GM19372 (cell line): ENCODE data around the gene NCK1.
"Not testable (repeated sequence)": the region's sequence is repeated elsewhere in the genome, so short reads cannot be mapped to it uniquely, and the experiment has no call there.

Experiments used
- ATAC-seq: cut with Tn5 transposase; IDR thresholded peaks from one replicate; pipeline ENCODE4 v1.9.1; 2021; ENCODE audit warnings: mild to moderate bottlenecking, low read depth, moderate library complexity; ENCODE audit not compliant: unreplicated experiment

Gene NCK1

DNA sequence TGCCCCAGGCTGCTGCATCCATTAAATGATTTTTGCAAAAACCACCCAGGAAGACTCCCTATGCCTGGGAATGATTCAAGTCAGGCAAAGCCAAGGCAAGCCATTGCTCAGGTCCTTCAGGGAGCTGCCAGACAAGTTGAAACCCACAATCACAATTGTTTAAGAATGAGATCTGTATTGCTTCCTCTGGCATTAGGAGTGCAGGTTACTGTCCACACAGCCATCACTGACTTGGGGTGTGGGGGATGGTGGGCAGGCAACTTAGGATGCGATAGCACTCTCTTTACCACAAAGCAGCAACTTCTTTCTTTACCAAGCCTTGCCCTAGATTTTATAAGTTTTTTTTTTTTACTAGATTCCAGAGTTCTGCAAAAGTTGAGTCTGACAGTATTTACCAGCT lies 80.8 kb downstream of the NCK1 start:
- ATAC-seq, result no peak

DNA sequence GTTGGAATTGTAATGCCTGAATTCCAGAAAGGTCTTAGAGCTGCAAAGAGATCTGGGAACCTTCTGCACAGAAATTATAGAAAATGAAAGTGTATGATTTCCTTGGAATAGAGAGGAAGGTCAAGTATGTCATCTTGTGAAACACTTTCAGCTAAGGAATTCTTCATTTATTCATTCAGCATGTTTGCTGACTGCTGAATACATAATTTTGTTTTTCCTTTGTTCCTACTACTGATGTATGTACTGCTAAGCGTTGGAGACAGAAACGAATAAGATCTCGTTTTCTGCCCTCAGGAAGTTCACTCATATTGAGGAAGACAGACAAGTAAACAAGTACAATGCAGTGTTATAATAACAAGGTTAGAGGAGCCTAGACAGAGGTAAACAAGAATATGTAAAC lies 81.4 kb downstream of the NCK1 start:
- no peak for ATAC-seq

DNA sequence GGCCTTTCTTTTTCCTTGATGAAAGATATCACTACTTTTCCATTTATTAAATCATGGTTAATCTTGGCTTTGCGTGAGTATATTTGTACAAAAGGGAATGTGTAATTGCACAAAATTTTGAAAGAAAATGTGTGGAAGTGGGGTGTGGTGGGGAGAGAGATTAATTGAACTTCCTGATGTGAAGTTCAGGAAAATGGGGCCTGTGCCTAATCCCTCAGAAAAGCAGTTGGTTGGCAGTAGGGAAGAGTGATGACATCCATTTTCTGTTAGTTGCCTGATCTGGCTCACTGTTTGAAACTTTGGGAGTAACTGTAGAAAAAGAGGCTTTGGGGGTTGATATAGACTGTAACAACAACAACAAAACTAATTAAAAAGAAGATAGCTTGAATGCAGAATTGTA lies 85.0 kb downstream of the NCK1 start:
- ATAC-seq, result no peak

DNA sequence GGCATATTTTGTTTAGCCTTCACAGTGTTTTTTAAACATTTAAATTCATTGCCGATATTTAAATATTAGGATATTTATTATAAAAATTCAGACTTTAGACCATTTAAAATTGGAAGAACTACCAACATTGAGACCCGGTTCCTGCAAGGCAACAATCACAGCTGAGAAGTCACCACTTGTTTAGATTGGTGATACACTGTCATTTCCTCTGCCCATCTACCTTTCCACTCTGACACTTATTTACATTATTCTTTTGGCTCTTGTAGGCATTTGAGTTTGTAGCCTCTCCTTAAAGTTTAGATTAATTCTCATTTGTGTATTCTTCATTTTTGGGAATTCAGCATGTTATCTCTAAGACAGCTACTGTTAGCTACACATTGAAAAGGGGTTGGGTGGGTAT lies 85.5 kb downstream of the NCK1 start:
- ATAC-seq, result peak; percentile 22

DNA sequence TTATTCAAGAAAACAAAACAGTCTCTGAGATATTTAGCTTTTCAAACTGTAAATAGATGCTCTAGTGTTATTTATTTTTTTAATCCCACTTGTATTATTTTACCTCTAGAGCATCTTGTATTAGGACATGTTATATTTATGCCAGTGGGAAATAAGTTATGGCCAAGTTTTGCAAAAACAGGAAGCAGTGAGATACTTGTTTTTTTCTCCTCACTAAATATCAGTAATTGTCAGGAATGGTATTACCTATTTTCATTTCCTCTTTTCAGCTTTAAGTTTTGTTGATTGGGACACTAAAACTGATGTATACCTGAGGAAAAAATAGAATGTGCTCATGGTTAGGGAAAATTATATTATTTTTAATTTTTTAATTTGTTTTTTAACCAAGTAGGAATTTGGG lies 87.1 kb downstream of the NCK1 start:
- no peak for ATAC-seq

DNA sequence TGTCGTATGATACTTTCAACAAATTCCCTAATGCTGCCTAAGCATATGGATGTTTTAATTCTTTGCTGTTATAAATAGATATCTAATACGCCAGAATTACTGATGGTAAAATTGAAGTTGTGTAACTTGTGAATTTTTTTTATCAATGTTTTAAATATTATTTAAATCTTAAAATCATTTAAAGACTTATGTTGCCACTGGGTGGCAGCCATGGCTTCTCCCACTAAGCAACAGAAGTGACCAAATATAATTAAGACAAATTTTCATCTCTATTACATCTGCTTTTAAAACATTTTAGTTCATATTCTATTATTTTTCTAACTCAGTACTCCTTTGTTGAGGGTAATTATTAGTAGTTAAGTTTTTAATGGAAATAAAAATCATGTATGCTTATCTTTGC lies 87.7 kb downstream of the NCK1 start:
- no peak for ATAC-seq

DNA sequence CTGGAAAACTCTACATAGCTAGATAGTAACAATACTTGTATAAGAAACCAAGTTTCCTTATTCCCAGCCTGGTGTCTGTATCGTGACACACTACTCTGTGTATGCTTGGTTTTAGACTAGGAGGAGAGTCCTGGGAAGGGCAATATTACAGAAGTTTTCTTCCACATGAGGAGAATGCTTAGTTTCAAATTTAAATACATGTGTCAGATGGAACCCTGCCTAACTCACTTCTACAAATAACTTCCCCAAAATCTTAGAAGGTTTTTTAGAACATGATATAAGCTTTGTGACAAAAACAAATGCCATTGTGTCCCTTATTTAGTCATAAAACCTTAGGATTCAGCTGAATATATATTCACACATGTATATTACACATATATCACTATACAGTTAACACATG lies 88.6 kb downstream of the NCK1 start:
- ATAC-seq, result no peak

DNA sequence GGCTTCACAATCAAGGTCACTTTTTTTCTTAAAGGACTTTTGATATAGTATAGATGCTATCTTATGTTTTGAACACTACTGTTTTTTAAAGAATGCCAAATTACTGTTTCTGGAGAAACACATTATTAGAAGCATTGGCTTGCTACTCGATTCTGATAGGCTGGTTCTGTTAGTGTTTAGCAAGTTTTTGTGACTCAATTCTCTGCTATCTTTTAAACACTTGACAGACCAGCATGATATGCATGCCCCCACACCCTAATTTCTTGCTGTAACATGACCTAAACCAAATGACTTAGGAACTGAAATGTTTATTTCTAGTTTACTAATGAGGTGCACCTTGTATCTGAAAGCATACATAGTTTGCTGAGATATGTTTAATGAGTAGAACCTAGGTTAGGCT lies 90.3 kb downstream of the NCK1 start:
- ATAC-seq, result no peak

DNA sequence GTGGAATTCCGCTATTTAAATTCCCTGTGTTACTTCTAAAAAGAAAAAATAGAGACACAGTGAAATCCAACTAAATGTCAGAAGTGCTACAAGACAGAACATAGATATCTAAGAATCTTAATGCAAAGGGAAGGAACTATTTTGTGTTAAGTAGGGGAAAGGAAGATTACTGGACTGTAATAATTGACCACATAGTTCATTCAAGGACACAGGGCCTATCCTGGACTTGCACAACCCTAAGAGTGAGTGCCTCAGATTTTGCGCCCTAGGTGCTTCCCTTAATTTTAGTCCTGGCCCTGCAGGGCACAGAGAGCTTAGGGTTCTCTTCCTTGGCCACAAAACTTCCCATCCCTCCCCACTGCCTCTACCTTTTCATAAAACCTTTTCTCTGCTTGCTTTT lies 92.2 kb downstream of the NCK1 start:
- no peak for ATAC-seq

DNA sequence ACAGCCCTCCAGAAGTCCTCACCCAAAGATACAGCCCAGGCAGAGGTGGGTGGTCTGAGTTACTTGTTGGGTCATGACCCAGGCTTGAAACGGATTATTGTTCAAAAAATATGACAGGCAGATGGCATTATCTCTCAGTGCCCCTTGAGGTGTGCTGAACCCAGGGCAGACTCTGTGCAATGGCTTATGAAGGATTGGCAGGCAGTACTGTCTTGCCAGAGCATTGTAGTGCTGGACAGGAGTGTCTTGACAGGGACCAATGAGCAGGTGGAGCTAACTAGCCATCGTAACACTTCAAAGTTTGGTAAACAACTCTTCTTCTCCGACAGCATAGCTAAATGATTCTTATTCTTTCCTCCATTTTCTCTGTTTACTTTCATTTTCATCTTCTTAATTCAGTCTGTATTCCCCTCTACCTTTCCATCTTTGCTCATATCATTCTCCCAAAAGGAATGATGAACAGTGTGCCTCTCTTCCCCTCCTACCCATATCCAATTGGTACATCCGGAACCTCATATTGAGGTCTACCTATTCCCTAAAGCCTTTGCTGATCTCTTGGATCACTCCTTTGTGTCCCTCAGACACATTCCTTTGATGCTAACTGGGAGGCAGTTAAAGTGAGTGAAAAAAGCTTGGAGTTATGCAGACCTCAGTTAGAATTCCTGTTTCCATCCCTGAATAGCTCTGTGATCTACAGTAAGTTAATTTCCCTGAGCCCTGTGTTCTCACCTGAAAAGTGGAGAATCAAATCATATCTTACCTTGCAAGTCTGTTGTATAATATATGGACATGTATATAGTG lies 93.2 kb downstream of the NCK1 start:
- ATAC-seq, result no peak

DNA sequence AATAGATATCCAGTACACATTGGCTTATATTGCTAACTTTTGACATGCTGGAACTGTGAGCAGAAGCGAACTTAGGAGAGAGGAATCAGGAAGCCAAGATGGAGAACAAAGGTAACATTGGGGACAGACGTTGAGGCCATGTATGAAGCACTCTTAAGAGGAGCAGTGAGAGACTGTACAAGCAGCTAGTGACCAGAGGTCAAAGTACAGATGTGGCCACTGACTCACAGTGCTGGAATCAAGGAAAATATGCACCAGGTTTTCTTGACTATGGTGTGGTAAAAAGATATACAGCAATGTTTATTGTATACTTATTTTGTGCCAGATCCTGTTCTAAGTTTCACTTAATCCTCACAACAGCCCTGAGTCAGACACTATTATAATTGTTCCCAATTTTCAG lies 93.8 kb downstream of the NCK1 start:
- no peak for ATAC-seq

DNA sequence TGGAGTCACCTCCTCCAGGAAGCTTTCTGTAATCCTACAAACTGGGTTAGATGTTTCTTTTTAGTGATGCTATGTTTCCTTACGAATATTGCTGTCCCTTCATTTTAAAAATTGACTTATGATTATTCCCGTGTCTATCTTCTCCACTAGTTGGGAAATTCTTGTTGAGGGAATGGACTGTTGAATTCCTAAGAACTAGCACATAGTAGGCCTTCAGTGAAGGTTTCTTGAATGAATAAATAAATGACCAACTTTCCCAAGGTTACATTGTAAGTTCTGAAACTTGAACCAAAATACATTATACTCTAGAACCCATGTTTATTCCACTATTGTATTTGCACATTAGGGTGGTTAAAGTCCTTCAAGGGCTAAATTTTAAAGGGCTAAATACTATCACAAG lies 95.0 kb downstream of the NCK1 start:
- ATAC-seq, result no peak

DNA sequence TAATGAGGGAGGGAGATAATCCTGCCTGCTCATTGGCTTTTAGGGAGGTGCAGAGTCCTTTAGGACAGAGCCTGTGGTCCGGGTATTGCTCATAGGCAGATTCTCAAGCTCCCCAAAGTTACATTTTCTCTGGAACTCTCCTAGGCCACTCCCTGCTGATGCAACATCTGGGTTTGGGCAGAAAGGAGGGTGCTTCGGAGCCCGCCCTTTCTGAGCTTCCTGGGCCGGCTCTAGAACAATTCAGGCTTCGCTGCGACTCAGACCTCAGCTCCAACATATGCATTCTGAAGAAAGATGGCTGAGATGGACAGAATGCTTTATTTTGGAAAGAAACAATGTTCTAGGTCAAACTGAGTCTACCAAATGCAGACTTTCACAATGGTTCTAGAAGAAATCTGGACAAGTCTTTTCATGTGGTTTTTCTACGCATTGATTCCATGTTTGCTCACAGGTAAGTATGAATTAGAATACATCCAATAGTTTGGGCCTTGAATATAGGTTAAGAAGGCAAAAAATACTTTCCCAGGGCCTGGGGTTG lies 95.8 kb downstream of the NCK1 start, which contains the start of gene IL20RB:
IL20RB (plus strand) TSS at position 233 of the 538 bp plus-strand sequence; CDS start at position 364, 131 bp downstream.
- ATAC-seq, result no peak

DNA sequence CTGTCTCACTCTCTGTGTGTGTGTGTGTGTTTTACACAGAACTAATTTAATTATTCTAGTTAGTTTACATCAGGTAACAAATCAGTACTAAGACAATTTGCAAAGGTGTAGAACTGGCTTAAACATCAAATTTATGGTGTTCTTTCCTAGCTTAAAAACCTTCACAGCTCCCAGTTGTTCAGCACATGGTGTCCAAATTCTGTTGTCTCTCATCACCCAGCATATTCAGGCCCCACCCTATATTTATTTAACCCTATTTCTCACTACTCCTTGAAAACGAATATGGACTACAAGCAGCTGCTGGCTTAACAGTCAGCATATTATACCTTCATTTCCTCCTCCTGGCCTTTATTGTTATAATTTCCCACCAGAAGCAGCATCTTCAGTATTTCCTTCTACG lies 96.9 kb downstream of the NCK1 start:
- no peak for ATAC-seq

DNA sequence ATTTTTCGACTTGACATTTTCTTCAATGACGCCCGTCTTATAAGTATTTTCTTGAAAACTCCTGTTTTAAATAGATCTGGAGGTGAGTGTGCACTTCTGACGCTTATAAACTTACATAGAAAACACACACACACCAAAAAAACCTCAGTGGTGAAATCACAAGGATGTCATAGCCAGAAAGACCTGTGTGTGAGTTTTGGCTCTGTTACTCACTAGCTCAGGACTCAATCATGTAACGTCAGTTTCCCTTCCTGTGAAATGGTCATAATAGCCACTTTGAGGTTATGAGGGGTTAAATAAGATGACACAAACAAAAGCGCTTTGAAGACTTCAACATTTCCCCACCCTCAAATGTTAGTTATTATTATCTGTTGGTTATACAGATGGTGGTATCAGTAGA lies 97.6 kb downstream of the NCK1 start:
- no peak for ATAC-seq

DNA sequence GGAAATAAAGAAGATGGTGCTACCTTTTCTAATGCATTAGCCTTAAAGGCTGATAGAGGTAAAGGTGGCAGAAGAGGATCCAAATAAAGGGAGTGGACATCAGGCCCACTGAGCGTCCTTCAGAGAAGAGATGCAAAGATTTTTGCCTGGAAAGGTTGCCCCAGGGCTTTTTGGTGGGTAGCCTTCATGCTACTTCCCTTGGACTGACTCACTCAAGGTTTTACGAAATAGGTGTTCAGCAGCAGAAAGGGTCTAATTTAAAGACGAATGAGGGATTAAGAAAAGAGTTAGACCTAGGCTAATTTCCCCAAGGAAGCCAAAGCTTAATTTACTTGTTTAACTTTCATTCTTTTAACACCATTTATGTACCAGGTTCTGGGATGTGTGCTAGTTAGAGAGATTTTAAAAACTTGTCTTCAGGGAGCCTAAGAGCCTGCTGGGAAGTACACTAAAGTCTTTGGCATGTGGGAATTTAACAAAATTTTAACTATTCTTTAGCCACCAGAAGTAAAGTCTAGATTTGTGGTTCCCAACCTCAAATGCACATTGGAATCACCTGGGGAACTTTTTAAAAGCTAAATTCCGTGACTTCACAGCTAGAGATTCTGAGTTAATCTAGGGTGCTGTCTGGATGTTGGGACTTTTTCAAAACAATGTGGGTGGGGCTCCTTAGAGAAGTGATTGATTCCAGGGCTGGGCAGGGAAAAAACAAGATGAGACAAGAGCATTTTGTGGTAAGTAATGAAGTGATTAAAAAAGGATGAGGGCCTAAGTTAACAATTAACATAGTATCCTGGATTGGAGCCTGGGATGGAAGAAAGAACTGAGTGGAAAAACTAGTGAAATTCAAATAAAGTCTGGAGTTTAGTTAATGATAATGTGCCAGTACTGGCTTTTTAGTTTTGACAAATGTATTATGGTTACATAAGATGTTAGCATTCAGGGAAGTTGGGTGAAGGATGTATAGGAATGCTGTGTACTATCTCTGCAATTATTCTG lies 99.1 kb downstream of the NCK1 start:
- no peak for ATAC-seq

DNA sequence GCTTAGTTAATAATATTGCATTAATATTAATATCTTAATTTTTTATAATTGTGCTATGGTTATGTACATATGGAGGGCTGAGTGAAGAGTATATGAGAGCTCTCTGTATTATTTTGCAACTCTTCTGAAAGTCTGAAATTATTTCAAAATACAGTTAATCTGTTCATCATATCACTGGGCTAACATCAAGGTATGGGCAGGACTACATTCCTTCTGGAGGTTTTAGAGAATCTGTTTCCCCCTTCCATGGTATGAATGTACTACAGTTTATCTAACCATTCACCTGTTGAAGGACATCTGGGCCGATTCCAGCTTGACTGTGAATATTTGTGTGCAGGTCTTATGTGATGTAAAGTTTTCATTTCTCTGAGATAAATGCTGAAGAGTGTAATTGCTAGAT lies 100.9 kb downstream of the NCK1 start:
- ATAC-seq, result no peak

DNA sequence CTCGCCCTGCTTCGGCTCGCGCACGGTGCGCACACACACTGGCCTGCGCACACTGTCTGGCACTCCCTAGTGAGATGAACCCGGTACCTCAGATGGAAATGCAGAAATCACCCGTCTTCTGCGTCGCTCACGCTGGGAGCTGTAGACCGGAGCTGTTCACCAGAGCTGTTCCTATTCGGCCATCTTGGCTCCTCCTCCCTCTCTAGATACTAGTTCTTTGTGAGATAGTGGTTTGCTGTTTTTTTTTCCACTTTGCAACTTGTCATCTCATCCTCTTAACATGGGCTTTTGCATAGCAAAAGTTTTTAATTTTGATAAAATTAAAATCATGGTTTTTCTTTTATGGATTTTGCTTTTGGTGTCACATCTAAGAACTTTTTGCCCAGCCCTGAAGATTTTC lies 107.5 kb downstream of the NCK1 start:
- ATAC-seq, result not testable (repeated sequence)

DNA sequence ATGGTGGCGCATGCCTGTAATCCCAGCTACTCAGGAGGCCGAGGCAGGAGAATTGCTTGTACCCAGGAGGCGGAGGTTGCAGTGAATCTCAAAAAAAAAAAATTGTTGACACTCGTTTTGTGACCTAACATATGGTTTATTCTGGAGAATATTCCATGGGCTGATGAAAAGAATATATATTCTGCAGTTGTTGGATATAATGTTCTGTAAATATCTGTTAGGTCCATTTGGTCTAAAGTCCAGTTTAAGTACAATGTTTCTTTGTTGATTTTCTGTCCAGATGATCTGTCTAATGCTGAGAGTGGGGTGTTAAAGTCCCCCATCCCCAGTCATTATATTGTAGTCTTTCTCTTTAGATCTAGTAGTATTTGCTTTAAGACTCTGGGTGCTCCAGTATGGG lies 111.3 kb downstream of the NCK1 start:
- ATAC-seq, result no peak

DNA sequence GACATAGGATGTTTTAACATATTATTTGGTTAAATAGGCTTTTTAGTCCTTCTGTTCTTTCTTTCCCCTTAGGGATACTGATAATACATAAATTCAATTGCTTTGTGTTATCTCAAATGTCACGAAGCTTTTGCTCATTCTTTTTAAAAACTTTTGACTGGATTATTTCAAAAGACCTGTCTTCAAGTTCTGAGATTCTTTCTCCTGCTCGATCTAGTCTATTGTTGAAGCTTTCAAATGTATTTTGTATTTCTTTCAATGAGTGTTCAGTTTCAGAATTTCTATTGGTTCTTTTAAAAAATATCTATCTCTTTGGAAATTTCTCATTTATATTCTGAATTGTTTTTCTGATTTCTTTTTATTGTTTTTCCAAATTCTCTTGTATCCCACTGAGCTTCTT lies 112.7 kb downstream of the NCK1 start:
- no peak for ATAC-seq

DNA sequence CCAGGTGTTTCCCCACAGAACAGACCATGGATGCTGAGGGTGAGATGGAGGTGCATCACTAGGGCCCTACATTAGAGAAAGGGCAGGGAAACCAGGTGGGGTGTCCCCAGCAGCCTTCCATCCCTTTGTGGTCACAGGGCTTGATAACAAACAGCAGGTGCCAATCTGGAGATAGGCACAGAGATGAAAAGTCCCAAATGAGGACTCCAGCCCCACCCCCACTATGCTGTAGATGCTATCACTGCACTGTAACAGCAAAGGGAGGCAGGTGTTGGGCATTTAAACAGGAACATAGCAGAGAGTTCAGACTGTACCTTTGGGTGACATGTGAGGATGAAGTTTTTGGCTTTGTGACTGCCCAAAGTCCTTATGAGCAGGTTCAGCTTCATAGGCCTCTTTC lies 117.2 kb downstream of the NCK1 start:
- no peak for ATAC-seq
